CD4-positive, alpha-beta T cell treated with Interleukin-1 beta for 1 hour (primary cell): ENCODE data around the gene CORO2B.

Experiments used
- DNase-seq, 2 donors: peaks; one replicate each; pipeline ENCODE4 v3.0.0-alpha.2; 2020 to 2022

The CORO2B gene

DNA sequence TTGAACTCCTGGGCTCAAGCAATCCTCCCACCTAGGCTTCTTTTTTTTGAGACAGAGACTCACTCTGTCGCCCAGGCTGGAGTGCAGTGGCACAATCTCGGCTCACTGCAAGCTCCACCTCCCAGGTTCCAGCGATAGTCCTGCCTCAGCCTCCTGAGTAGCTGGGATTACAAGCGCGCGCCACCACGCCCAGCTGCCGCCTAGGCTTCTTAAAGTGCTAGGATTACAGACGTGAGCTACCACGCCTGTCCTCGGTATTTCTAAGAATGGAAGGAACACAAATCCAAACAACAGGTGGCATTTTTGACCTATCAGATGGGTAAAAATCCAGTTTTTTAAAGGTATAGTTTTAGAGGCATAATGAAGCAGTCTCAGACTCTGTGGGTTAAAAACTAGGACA, 128.1 kb downstream of the CORO2B start:
- no peak for DNase-seq

DNA sequence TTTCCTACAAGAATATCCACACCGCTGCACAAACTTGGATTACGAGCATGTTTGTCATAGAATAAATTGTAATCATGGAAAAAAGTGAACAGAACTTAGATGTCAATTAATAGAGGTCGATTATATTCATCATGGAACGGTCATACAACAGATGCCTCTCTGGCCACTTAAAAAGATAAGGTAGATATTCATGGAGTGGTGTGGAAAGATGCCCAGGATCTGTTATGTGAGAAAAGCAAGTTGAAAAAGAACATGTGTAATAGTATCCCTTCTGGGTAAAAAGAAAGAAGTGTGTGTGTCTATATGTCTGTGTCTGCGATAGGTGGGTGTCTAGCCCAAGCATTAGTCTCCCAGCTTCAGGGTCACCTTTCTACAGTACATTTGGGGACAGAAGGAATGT, 128.6 kb downstream of the CORO2B start:
- no peak for DNase-seq

DNA sequence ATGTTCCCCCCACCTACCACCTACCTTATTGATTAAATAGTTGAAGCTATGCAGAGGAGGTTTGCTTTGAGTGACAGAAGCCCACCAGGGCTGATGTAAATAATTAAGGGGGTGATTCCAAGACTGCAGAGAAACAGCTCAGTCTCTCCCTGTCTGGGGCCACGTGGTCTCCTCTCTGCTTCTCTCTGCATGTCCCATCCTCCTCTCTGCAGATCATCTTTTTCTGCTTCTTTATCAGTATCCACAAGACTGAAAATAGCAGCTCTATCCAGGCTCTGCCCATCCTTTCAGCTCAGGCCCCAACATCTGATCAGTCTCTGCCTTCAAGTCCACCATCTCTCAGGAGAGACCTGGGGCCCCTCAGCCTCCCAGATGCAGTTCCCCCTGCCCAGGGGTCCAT, 131.1 kb downstream of the CORO2B start:
- DNase-seq = no peak

DNA sequence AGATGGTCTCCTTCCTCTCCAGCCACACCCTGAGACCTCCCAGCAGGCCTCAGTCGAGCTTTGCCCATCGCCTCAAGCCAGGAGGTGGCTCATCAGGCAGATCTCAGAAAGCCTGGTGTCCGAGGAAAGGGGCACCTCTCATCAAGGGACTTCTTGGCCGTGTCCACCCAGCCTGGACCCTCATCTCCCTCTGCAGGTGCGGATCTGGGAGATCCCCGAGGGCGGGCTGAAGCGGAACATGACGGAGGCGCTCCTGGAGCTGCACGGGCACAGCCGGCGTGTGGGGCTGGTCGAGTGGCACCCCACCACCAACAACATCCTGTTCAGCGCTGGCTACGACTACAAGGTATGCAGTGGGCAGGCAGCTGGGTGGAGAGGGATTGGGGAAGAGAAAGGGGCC, 131.7 kb downstream of the CORO2B start:
- DNase-seq = no peak

DNA sequence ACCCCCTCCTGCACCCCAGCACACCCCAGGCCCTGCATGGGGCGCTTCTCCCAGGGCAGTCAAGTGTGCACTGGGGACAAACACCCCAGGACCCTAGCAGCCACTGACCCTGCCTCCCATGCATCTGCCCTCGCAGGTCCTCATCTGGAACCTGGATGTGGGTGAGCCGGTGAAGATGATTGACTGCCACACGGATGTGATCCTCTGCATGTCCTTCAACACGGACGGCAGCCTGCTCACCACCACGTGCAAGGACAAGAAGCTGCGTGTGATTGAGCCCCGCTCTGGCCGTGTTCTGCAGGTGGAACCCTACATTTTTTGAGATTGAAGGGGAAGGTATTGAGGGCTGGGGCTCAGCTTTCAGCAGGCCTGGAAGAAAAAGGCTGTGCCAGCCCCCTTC, 132.6 kb downstream of the CORO2B start:
- DNase-seq = no peak

DNA sequence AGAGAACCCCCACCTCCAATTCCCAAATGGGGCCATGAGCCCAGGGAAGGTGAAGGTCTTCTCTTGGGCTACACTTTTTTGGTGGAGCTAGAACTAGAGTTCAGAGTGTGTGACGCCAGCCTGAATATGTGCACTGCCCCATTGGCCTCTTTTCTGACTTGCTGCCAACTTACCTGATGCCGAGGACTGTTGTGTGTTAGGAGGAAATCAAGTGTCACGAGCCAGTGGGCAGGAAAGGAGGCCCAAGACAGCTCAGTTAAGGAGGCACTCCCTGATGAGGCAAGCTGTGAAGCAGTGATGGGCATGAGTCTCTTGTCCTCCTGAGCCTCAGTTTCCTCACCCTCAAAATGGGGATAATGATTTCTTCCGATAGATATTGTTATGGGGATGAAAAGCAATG, 134.1 kb downstream of the CORO2B start:
- no peak for DNase-seq

DNA sequence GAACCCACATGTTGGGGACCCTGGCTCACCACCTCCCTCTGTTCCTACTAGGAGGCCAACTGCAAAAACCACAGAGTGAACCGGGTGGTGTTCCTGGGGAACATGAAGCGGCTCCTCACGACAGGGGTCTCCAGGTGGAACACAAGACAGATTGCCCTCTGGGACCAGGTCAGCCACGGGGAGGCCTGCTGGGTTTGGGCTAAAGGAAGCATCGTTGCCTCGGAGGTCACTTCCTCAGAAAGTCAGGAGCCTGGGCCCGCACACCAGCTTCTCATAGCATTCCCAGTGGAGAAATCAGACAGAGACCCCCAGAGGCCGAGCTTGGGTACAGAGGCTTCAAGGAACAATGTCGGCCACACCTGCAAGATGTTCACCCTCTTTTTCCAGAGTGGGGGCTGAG, 135.1 kb downstream of the CORO2B start:
- DNase-seq = no peak

DNA sequence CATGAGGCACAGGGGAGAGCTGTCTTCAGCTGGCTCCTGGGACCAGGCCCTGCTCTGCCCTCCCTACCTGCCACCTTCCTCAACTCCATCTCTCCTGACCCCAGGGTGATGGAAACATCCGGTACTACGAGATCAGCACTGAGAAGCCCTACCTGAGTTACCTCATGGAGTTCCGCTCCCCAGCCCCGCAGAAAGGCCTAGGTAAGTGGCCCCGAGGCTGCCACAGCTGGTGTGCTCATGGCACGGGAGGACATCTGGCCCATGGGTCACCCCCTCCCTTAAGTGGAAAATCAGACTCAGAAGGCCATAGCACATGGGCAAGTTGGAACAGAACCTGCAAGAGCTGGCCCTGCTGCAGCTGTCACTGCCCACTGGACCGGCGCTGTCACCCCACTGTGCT, 136.3 kb downstream of the CORO2B start:
- DNase-seq = no peak

DNA sequence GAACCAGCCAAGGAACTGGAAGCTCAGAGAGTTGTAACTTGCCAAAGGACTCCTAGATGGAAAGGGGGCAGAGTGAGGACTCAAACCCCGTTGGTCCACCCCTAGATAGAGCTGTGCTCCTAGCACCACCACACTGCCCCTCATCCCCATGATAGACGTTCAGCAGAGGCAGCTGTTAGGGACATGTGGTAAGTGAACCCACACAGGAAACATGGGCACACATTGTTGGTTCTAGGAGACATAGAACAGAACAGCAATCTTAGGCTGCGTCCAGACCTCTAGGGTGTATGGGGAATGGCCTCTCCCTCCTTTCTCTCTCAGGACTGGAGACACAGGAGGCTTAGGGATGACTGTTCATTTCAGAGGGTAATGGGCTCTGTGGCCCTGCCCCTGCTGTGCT, 139.2 kb downstream of the CORO2B start:
- DNase-seq = no peak

DNA sequence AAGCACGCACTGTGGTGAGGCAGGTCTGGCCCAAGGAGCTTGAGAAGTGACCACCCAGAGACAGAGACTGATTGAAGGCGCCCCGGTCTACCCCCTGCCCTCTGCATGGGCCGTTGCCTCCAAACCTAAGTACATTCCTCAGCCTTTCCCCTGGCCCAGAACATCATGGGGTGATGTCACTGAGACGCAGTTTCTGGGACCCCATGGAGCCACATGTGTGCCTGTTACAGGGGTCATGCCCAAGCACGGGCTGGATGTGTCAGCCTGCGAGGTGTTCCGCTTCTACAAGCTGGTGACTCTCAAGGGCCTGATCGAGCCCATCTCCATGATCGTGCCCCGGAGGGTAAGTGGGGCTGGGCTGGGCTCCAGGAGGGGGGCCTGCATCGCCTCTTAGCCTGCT, 139.7 kb downstream of the CORO2B start:
- no peak for DNase-seq

DNA sequence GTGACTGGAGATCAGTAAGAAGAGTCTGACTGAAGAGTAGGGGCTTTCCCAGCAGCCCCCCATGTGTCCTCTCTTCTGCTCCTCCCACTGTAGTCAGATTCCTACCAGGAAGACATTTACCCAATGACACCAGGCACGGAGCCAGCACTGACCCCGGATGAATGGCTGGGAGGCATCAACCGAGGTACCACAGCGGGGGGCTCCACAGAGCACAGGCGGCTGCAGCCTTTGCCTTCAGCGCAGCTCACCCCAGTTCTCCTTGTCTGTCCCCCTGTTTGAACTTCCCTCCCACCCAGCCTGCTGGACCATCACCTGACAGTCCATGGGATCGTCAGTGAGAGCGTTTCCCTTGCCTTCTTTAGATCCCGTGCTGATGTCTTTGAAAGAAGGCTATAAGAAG, 140.3 kb downstream of the CORO2B start:
- DNase-seq = no peak

DNA sequence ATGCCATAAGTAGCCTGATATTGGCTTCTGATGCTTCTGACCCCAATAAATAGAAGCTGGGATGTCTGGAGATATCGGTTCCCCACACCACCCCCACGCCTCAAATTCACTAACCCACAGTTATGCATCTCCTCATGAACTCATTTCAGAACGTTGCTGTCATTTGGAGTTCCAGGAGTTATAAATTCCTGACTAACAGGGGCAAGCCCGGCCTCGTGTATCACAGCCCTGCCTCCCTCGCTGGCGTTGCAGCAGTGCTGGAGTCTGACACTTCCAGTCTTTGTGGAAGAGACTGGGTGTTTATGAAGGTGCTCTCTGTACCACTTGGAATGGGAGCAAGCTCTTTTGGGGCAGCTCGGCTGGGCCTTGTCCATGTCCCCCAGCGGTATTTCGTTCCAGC, 140.9 kb downstream of the CORO2B start:
- DNase-seq = no peak

DNA sequence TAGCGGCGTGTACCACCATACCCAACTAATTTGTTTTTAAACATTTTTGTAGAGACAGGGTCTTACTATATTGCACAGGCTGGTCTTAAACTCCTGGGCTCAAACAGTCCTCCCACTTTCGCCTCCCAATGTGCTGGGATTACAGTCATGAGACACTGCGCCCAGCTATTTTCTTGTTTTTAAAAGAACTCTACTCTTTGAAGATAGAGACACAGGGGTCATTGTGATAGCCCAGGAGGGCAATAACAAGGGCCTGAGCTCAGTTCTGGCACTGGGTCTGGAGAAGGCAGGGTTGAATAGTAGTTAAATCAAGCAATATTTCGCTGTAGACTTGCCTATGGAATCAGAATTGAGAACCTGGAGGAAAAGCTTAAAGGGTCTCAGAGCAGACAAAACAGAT, 143.1 kb downstream of the CORO2B start:
- DNase-seq = no peak

DNA sequence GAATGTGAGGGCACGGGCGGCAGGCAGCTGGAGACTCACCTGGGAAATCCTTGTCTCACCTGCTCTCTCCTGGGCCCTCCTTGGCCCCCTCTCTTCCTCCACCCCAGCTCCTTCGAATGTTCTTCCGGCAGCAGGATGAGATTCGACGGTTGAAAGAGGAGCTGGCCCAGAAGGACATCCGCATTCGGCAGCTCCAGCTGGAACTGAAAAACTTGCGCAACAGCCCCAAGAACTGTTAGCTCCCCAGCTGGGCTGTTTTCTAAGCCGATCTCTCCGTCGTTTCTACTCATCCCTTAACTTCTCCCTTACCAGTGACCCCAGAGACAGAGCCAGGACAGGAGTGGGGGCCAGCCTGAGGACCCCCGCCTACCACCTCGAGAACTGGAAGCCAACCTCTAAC, 146.9 kb downstream of the CORO2B start:
- peak in 1 of 2 donors; percentile 9 for DNase-seq

DNA sequence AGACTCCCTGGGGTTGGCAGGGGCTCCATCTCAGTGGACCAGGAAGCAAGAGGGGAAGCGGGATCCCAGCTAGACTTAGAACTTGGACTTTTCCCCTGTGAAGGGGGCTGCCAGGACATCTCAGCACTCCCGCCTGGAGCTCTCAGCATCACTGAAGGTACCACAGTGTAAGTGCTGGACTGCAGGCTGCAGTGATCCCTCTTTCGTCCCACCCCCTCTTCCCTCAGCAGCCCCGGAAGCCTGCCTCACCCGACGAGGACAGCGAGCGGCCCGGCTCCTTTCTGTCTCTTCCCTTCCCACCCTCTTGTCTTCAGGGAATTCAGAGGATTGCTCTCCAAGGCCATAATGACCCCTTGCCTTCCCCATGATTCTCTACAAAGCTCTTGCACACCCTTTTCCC, 147.5 kb downstream of the CORO2B start:
- no peak for DNase-seq

DNA sequence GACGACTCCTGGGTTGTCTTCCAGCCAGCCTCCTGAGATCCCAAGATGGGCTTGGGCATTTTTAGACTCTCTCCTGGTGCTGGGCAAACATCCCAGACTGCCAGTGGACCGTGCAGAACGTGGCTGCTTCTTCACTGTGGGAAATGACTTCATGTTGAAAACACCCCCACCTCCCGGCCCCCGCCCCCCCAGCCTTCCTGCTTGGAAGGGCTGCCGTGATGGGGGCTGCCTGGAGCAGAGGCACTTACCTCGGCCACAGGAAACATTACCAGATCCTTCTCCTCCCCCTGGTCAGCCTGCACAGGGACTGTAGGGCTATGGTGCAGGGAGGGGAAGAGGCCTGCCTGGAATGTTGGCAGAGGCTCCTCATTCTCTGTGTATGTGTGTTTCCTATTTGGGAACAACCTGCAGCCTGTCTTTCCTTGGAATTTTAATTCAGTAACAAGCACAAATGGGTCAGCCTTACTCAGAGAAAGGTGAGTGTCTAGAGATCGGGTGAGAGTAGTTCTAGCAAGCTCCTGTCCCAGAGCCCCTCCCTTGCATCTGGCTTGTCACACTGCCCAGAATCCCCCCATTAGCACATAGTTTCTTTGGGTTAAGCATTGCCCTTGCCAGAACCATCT, 151.1 kb downstream of the CORO2B start:
- no peak for DNase-seq

DNA sequence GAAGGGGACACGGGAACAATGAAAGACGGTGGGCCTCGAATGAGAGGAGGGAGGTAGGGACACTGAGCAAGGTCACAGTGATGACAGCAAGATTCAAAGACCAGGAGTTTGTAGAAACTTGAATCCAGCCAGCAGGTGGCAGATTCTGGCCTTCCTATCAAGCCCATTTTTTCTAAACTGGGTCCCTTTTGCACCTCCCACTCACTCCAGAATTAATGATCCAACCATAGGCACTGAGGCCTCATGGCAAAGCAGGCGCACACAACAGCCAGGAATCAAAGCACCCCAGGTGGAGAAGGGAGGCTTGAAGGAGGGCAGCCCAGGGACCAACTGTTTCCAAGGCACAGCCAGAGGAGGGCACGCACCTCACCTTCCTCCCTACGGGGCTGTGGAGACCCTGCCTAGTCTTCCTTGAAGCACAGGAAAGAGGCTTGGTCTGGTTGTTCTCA, 151.7 kb downstream of the CORO2B start:
- DNase-seq = peak; percentile 13 to 26

DNA sequence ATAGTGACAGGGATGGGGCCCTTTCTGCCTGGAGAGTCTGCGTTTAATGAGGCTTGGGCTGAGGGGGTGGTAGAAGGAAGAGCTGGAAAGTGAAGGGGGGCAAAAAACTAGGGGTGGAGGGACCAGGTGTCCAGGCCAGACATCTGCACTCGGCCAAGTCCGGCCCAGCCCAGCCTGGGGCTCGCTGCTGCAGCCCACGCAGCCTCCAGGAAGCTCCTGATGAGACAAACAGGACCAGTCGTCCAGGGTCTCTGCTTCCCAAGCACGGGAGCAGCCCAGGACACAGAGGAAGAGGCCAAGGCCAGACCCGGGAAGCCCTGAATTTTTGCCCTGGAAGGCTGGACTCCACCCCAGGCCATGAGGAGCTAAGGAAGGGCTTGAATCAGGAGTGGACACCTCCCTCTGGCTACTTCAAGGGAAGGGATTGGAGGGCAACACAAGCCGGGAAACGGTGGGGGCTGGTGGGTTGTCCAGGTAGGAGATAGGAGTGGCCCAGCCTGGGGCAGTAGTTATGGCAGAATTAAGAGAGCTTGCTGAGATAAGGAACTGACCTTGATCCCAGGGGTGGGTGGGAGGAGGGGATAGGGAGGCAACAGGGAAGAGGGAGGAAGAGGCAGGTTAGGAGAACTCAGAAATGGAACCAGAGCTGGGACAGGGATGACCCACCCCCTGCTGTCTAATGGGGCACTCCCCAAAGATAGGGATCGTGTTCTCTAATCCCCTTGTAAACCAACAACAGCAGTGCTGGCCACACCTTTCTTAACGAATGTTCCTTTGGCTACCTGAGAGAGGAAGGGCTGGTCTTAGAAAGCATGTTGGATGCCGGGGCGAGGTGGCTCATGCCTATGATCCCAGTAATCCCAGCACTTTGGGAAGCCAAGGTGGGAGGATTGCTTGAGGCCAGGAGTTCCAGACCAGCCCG, 152.4 kb downstream of the CORO2B start:
- DNase-seq = no peak

DNA sequence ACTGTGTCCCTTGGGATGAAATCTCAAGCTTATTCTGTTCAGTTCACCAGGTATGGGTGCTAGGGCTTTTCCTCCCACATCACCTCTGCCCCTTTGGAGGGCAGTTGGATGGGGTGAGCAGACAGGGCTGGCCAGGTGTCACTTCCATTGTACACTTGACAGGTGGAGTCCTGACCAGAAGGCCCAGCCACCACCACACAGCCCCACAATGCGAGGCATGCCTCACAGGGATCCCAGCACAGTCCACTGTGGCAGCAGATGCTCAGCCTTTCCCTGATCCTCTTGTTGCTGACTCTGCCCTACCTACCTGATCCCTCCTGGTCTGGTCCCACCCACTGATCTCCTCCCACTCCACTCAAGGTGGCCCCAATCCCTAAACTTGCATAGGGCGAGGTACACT, 153.7 kb downstream of the CORO2B start:
- DNase-seq = no peak

DNA sequence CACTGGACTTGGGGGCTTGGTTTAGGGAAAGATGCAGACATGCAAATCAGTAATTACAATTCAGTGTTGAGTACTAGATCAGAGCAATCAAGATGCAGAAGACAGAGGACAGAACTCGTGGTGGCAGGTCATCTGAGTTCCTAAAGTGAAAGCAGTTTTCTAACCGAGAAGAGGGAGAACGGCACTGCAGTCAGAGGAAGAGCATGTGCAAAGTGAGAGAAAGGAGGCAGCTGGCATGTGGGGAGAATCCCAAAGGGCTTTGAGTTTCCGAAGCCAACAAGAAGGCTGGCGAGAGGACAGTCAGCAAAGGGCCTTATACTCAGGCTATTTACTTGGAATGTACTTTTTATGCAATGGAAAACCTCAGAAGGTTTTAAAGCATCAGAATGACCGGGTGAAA, 154.9 kb downstream of the CORO2B start:
- DNase-seq = no peak

DNA sequence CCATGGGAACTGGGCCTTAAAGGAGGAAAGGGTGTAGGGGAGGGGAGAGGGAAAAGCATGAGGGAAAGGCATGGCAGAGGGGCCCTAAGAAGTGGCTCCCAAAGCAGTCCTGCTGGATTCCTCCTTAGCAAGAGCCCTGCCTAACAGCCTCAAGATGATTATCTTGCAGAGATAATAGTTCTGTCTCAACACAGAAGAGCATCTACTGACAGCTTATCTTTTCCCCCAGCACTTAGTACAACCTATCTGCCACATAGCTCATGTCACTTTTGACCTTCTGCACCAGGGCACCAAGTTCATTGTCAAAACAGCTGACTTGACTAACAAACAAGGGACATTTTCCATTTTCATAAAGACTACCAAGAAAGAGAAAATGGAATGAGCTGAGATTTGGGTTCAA, 155.6 kb downstream of the CORO2B start:
- no peak for DNase-seq

DNA sequence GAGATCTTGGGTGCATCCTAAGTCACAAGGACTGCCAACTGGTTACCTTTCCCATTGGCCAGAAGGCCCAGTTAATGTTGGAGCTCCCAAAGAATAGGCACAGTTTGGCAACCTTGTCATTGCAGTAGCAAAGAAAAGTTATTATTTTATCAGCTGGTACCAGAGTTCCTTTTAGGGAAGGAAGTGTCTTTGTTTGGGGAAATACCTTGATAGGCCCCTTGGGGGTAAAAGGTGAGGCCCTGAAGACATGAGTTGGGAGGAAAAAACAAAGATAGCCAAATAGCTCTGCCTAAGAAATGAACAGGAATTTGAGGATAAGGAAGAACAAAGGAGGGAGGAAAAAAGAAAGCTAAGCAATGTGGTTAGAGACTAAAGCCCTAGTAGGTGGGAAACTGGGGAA, 156.1 kb downstream of the CORO2B start:
- no peak for DNase-seq

DNA sequence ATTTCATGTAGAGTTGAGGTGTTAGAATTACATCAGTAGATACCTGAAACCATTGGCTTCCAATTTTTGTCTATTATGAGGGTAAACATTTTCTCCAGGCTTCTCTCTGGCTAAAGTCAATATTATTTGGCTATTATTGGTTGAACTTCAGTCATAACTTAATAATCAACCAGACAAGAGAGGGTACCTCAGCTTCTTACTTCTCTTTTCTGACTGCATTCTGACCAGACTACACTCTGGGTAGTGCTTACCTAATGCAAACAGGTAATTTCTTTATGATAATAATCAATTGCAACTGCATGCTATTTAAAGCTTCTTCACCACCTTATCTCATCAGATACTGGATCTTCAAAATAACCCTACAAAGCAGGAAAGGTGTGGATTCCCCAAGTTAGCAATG, 156.8 kb downstream of the CORO2B start:
- no peak for DNase-seq

DNA sequence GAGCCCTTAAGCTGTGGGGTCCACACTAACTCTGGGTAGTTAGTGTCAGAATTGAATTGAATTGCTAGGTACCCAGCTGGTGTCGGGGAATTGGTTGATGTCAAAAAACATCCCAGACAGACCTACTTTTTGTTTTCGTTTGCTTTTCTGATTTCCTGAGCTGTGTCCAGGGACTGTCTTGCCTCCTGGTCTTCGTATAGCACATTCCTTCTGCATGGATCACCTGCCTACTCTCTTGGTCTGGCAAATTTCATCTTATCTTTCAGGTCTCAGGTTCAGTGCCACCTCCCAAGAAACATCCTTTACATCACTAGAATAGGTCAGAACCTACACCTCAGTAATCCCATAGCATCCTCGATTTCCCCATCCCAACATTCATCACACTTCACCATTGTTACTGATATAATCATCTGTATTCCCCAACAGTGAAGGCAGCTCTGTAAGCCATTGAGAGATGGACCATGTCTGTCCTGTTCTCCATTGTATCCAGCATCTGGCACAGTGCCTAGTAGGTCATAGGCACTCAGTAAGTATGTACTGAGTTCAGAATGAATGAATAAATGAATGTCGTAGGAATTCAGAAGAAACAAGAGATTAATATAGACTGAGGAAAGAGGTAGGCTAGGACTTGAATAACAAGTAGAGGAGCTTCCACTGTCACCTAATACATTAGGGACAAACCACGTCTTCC, 160.7 kb downstream of the CORO2B start:
- no peak for DNase-seq
